HG03095 (cell line): ENCODE results near the gene FA2H.
"Not testable (repeated sequence)": the region's sequence is repeated elsewhere in the genome, so short reads cannot be mapped to it uniquely, and the experiment has no call there.

Experiments used
- ATAC-seq: cut with Tn5 transposase; IDR thresholded peaks from one replicate; pipeline ENCODE4 v1.9.1; 2021; ENCODE audit warnings: moderate library complexity; ENCODE audit not compliant: unreplicated experiment

Gene FA2H, protein sequence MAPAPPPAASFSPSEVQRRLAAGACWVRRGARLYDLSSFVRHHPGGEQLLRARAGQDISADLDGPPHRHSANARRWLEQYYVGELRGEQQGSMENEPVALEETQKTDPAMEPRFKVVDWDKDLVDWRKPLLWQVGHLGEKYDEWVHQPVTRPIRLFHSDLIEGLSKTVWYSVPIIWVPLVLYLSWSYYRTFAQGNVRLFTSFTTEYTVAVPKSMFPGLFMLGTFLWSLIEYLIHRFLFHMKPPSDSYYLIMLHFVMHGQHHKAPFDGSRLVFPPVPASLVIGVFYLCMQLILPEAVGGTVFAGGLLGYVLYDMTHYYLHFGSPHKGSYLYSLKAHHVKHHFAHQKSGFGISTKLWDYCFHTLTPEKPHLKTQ

DNA sequence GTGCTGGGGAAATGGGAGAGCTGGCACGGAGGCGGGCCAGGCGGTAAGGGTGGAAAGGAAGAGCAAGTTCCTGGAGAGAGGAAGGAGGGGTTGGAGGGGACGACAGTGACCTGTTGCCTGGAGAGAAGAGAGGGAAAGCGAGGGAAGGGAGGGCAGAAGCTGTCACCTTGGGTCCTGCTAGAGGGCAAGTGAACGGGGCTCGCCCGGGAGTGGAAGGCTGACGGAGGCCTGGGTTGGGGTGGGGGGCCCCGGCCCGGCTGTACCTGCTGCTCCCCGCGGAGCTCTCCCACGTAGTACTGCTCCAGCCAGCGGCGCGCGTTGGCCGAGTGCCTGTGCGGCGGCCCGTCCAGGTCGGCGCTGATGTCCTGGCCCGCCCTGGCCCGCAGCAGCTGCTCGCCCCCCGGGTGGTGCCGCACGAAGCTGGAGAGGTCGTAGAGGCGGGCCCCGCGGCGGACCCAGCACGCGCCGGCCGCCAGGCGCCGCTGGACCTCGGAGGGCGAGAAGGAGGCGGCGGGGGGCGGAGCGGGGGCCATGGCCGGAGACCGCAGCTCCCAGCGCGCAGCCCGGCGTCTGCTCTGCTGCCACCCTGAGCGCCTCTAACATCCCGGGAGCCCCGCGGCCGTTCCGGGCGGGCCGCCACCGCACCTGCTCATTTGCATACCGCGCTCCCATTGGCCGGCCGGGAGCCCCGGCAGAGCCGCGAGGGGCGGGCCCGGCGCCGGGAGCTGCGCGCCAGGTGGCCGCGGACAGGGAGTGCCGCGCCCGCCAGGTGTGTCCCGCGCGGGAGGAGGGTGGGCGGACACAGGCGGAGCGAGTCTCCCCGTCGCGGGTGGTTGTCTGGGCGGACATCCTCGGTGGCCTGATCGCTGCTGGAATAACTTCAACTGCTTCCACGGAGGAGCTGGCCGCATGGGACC, at the start of gene FA2H:
TSS of gene FA2H (minus strand) at position 598 of the 917 bp plus-strand sequence. CDS start at position 533, 65 bp downstream.
- ATAC-seq = peak; percentile 84

DNA sequence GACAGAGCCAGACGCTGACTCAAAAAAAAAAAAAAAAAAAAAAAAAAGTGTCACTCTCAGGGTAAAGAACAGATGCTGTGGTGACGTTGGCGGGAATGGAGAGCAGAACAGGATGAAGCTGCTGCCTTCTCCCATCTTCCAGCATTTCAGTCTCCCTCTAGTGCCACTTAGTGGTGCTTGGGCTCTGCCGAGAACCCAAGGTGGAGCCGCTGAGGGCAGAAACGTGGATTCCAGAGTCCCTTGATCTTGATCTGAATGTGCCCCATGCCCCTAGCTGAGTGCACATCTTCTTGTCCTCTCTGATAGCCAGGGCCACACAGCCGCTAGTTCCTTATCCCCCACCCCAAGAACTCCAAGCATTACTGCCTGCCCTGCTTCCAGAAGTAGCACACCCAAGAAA, 43.2 kb upstream of the FA2H start:
- ATAC-seq = no peak

DNA sequence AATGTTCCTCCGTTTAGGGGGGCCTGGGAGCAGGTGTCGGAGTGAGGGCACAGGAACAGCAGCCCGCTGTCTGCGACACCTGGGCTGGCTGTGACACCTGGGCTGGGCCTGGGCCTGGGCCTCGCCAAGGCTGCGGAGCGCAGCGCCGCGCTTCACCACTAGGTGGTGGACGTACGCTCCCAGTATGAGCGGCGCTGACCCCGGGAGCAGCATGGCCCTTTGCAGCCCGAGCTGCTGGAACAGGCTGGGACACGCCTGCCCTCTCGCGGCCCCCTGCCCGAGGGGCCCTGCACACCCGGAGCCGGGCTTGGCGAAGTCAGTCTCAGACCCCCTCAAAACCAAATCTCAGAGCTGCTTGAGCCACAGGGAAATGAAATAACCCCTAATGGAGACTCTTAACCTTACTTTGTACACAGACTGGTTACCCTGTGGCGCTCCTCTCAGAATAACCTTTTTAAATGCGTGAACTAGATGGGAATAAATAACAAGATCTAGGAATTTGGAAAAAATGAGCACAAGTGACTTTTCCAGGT, 38.6 kb upstream of the FA2H start:
- ATAC-seq = peak; percentile 99

DNA sequence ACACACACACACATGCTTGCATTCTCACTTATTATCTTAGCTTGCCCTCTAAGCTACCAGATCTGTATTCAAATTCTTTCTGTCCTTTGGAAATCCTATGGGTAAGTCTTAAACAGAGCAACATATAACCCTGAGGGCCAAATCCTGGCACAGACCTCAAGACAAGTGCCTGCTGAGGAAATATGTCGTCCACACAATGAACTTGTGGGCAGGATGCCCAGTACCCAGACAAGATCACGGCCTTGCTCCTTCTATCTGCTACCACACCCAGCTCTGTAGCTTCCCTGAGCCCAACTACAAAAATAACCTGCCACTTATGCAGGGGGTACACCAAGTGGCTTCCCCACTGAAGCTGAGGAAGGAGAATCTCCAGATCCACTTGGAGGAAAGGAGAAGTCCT, 37.3 kb upstream of the FA2H start:
- no peak for ATAC-seq

DNA sequence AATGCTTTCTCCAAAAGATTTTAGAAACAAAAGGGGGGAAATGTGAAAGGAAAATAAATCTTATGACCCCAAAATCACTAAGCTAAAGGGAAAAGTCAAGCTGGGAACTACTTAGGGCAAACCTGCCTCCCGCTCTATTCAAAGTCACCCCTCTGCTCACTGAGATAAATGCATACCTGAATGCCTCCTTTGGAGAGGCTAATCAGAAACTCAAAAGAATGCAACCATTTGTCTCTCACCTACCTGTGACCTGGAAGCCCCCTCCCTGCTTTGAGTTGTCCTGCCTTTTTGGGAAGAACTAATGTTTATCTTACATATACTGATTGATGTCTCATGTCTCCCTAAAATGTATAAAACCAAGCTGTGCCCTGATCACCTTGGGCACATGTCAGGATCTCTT, 36.6 kb upstream of the FA2H start:
- not testable (repeated sequence) for ATAC-seq

DNA sequence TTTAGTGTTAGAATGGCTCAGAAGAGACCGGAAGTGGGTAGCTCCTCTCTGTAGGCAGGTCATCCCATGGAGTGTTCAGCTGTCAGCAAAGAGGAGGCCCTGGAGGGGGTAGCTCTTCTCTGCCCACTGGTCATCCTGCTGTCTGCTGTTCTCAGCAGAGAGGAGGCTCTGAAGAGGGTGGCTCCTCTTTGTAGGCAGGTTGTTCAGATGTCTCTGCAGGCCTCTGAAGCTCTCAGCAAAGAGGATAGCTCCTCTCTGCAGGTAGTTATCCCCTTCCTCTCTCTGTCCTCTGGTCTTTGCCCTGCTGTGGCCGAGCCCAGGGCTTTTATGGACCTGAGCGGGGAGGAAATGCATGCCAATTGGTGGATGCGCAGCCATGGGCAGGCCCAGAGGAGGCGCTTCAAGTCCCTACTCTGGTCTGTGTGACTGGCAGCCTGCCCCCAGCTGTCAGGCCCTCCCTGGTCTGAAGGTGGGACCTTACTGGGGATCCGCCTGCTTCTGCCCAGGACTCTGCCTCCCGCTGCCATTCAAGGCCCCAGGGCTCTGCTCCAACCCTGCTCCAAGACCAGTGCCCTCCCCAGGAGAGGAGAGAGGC, 32.5 kb upstream of the FA2H start:
- no peak for ATAC-seq

DNA sequence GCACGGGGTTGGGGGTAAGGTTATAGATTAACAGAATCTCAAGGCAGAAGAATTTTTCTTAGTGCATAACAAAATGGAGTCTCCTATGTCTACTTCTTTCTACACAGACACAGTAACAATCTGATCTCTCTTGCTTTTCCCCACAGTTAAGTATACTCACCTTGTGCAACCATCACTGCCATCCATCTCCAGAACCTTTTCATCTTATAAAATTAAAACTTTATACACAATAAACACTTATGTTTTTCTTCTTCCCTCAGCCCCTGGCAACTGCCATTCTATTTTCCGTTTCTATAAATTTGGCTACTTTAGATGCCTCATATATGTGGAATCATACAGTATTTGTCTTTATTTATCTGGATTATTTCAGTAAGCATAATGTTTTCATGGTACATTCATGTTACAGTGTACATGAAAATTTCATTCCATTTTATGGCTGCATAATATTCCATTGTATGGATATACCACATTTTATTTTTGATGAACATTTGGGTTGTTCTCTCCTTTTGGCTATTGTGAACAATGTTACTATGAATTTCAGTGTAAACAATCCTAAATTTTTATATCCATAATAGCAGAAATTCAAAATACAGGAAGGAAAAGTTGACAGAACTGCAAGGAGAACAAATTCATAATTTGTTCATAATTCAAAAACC, 25.7 kb upstream of the FA2H start:
- no peak for ATAC-seq

DNA sequence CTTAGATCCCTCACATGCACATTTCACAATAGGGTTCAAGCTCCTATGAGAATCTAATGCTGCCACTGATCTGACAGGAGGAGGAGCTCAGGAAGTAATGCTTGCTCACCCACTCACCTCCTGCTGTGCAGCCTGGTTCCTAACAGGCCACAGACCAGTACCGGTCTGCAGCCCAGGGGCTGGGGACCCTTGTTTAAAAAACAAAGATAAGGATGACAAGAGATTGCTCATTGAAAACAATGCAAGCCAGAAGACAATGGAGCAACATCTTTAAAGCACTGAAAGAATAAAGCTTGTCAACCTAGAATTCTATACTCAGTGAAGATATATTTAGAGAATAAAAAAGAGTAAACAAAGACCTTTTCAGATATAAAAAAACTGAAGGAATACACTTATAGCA, 22.8 kb upstream of the FA2H start:
- ATAC-seq = no peak

DNA sequence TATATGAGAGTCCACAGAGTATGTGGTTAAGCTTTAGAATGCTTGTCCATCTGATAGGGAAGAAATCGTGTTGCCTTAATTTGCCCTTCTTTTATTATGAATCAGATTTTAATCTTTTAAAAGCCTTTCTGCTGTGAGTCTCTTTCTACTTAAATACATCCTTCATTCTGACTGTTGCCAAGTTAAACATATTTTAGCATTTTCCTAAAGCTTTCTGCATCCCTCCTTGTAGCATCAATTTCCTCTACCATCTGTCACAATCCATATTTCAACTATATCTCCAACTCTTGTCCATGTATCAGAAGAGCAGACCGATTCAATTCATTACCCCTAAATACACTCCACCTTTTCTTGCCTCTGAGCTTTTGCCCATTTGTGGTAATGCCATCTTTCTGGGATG, 20.5 kb upstream of the FA2H start:
- ATAC-seq = no peak

DNA sequence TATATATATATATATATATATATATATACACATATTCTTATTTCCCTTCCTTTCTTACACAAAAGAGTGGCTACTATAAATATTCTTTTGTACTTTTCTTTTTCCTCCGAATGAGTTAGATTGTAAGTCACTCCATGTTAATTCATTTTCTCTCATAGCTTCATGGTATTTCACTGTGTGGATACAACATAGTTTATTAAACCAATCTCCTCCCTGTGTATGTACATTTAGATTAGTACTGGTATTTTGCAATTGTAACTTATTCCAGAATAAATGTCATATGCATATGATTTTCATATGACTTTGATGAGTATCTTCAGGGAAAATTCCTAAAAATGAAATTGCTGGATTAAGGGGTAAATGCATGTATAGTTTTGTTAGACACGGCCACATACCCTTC, 20.0 kb upstream of the FA2H start:
- no peak for ATAC-seq

DNA sequence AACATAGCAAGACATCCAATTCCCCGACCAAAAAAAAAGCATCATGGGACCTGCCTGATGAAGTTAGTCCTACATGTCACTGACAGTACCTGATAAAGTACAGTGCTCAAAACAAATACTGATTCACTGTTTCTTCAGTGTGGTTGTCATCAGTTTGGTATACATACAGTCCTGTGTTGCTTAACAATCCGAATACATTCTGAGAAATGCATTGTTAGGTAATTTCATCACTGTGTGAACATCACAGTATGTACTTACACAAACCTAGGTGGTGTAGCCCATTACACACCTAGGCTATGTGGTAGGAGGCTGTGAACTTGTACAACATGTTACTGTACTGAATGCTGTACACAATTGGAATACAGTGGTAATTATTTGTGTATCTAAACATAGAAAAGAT, 19.0 kb upstream of the FA2H start:
- no peak for ATAC-seq

DNA sequence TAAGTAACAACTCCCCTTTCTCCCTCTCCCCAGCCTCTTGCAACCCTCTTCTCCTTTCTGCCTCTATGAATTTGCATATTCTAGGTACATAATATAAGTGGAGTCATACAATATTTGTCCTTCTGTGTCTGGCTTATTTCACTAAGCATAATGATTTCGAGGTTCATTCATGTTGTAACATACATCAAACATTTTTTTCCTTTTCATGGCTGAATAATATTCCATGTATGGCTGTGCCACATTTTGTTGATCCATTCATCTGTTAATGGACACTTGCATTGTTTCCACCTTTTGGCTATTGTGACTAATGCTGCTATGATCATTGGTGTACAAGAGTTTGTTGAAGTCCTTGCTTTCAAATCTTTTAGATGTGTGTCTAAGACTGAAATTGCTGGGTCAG, 17.6 kb upstream of the FA2H start:
- ATAC-seq = no peak

DNA sequence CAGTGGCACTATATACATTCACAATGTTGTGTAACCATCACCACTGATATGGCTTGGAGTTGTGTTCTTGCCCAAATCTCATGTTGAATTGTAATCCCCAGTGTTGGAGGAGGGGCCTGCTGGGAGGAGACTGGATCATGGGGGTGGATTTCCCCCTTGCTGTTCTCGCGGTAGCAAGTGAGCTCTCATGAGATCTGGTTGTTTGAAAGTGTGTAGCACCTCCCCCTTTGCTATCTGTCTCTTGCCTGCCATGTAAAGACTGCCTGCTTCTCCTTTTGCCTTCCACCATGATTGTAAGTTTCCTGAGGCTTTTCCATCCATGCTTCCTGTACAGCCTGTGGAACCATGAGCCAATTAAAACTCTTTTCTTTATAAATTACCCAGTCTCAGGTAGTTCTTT, 17.1 kb upstream of the FA2H start:
- ATAC-seq = not testable (repeated sequence)

DNA sequence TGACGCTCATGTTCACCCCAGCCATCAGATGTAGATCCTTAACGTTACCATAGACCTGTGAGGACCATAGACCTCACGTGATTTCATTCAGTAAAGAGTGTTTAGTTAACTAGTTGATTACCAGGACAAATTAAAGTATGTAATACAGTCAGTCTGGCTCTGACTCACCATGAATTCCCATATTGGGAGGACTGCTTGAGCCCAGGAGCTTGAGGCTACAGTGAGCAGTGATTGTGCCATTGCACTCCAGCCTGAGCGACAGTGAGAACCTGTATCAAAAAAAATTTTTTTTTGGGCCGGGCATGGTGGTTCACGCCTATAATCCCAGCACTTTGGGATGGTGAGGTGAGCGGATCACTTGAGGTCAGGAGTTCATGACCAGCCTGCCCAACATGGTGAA, 13.5 kb upstream of the FA2H start:
- ATAC-seq = no peak

DNA sequence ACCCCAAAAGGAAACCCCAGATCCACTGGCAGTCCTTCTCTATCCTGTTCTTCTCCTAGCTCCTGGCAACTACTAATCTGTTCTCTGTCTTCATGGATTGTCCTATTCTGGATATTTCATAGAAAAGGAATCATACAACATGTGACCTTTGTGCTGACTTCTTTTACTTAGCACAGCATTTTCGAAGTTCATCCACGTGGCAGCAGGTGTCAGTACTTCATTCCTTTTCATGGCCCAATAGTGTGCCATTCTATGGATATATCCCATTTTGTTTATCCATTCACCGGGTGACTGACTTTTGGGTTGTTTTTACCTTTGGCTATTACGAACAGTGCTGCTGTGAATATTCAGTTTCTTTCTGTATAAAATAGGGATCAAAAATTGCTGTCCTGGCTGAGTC, 10.4 kb upstream of the FA2H start:
- ATAC-seq = no peak

DNA sequence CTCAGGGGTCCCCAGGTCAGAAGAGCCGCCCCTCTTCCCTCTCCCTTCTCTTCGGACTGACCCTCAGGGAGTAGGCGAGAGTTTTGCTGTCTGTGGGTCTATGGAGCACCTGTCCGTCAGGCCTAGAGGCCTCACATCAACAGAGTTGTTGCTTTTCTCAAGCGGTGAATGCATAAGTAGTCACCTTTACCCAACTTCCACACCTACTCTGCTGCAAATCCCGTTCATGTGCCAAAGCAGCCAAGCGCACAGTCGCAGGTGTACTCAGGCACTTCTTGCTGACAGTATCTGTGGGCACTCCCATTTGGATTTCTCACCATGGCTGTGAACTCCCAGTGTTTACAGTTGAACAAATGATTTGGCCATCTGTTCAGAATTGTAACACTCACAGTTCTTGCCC, 4.0 kb upstream of the FA2H start:
- ATAC-seq = no peak

DNA sequence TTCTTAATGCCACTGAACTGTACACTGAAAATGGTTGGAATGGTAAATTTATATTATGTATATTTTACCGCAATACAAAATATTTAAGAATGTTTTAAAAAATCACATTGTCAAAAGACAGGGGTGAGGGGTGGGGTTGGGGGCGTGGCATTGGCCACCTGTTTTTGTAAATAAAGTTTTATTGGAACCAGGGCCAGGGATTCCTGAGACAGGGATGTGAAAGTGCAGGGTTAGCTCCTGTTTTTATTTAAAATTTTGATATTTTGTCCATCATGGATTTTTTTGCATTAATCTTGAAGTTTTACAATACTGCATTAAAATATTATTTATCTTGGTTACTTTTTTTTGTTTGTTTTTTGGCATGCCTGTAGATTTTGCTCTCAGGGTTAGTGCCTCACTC, 2.3 kb upstream of the FA2H start:
- ATAC-seq = no peak

DNA sequence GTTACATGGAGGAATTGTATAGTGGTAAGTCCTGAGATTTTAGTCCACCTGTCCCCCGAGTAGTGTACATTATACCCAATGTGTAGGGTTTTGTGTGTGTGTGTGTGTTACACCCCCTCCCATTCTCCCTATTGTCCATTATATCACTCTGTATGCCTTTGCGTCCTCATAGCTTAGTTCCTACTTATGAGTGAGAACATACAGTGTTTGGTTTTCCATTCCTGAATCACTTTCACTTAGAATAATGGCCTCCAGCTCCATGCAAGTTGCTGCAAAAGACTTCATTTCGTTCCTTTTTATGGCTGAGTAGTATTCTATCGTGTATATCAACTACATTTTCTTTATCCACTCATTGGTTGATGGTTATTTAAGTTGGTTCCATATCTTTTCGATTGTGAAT, 635 bp upstream of the FA2H start:
- ATAC-seq = no peak

DNA sequence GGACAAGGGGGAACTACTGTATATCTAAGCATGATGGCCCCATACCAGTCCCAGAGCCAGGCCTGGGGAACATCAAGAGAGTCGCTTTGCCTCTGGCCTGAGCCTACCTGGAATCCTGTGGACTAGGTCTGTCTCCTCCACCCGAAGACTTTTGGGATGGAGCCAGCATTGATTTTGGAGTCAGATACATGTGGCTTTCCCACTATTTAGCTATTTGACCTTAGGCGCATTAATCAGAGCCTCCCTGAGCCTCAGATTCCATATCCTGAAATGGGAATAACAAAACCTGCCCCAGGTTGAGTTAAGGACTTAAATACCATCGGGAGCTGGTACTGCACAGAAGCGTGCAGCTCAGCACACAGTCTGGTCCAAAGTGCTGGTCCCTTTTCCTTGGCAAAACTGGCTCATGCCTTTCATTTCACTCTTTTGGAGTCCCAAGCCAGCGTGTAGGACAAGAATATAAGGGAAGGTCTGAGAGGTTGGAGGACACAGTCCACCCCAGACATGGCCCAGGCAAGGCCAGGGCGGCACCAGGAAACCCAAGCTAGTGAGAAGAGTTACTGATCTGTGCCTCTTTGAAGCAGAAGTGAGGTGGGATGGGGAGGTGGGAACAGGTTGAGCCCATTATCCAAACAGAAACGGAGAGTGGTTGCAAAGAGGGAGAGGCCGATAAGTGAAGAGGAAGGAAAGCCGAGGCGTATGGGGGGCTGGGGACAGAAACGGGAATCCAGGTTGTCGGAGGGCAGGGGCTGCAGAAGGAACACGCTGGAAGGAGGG, 986 bp downstream of the FA2H start:
- ATAC-seq = no peak

DNA sequence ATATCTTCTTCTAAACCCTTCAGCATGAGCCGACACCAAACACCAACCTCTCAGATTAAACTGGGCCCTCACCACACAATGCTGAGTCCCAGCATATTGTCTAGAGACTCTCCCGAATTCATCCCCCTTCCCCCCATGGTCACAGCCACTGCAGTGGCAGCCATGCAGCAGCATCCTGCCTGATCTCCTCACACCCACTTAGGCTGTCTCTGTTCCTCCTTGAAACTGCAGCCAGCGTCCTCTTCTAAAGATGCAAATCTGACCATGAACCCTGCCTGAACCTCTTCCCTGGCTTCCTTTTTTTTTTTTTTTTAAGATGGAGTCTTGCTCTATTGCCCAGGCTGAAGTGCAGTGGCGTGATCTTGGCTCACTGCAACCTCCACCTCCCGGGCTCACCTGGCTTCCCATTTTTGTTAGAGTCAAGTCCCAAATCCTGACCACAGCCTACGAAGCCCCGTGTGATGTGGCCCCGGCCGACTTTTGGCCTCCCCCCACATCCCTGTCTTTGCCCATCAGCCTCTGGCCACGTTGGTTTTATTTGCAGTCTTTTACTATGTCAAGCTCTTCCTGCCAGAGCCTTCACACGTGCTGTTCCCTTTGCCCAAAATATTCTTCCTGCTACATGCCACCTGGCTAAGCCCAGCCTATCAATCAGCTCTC, 2.8 kb downstream of the FA2H start:
- ATAC-seq = peak; percentile 73
